Glutamatergic neuron (in vitro differentiated cells): ENCODE data around the gene SIAH2. TPM values are rescaled to one million over a fixed set of nuclear protein-coding genes. Genes with fewer than 3 reads are reported as not detected.

Source experiments
- DNase-seq: peaks from one replicate; pipeline ENCODE4 v3.0.0; 2022
- H3K27ac Mint-ChIP-seq: one replicate; pipeline ENCODE4 v1.8.0; 2020; ENCODE audit warnings: mild to moderate bottlenecking, mixed read lengths, inconsistent platforms; ENCODE audit not compliant: unreplicated experiment
- H3K27me3 Mint-ChIP-seq: one replicate; pipeline ENCODE4 v1.8.0; 2020; ENCODE audit warnings: mild to moderate bottlenecking, moderate library complexity, mixed read lengths, inconsistent platforms; ENCODE audit not compliant: unreplicated experiment
- H3K36me3 Mint-ChIP-seq: one replicate; pipeline ENCODE4 v1.8.0; 2020; ENCODE audit warnings: mild to moderate bottlenecking, mixed read lengths, inconsistent platforms; ENCODE audit not compliant: unreplicated experiment
- H3K4me1 Mint-ChIP-seq: one replicate; pipeline ENCODE4 v1.8.0; 2020; ENCODE audit warnings: mild to moderate bottlenecking, low read depth, mixed read lengths, inconsistent platforms; ENCODE audit not compliant: unreplicated experiment
- H3K4me3 Mint-ChIP-seq: one replicate; pipeline ENCODE4 v1.8.0; 2020; ENCODE audit warnings: mild to moderate bottlenecking, mixed read lengths, inconsistent platforms; ENCODE audit not compliant: unreplicated experiment
- H3K9me3 Mint-ChIP-seq: one replicate; pipeline ENCODE4 v1.8.0; 2020; ENCODE audit warnings: mild to moderate bottlenecking, moderate library complexity, mixed read lengths, inconsistent platforms; ENCODE audit not compliant: unreplicated experiment
- total RNA-seq: library from RNA; stranded (reverse); fragmentation: NEBNext Ultra II Directional; extraction: Animal tissue kit (Norgen Biotek cat#: 25700); gene quantifications from one replicate; pipeline ENCODE4 v1.2.1, GENCODE V29; 2021; ENCODE audit not compliant: unreplicated experiment
- TF ChIP-seq, protein P1 (sequence below): fragments of 200-600 bp; sonication (generic); IDR thresholded peaks from one replicate; pipeline ENCODE4 v1.5.0; 2021; ENCODE audit not compliant: partially characterized antibody, unreplicated experiment

The SIAH2 gene
- total RNA-seq, 1 donor from 2014 or later = 9.6 TPM

DNA sequence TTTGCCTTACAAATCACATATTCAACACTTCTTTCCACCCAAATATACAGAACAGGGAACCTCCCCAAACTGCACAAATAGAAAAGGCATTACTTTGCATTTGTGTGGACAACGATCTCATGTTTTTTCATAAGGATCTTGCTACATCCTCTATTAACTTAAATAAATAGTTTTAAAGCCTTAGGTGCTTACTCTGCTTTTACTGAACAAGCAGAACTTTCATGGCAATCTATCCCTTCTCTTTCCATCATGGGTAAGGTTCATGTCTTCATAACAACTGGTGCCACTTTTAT is 18.1 kb downstream of the SIAH2 start:
- Mint-ChIP-seq H3K27me3 (peaks cover 2% of the 10 kb centered on the region), H3K9me3 (peaks cover 2% of the 10 kb centered on the region), H3K4me1 (peaks cover 6% of the 10 kb centered on the region), H3K4me3 (no peak overlapping the region), H3K27ac (no peak overlapping the region), H3K36me3 (no peaks in the 10 kb centered on the region)
- no peak for DNase-seq
- TF ChIP-seq, protein P1, sequence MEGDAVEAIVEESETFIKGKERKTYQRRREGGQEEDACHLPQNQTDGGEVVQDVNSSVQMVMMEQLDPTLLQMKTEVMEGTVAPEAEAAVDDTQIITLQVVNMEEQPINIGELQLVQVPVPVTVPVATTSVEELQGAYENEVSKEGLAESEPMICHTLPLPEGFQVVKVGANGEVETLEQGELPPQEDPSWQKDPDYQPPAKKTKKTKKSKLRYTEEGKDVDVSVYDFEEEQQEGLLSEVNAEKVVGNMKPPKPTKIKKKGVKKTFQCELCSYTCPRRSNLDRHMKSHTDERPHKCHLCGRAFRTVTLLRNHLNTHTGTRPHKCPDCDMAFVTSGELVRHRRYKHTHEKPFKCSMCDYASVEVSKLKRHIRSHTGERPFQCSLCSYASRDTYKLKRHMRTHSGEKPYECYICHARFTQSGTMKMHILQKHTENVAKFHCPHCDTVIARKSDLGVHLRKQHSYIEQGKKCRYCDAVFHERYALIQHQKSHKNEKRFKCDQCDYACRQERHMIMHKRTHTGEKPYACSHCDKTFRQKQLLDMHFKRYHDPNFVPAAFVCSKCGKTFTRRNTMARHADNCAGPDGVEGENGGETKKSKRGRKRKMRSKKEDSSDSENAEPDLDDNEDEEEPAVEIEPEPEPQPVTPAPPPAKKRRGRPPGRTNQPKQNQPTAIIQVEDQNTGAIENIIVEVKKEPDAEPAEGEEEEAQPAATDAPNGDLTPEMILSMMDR = no peak

DNA sequence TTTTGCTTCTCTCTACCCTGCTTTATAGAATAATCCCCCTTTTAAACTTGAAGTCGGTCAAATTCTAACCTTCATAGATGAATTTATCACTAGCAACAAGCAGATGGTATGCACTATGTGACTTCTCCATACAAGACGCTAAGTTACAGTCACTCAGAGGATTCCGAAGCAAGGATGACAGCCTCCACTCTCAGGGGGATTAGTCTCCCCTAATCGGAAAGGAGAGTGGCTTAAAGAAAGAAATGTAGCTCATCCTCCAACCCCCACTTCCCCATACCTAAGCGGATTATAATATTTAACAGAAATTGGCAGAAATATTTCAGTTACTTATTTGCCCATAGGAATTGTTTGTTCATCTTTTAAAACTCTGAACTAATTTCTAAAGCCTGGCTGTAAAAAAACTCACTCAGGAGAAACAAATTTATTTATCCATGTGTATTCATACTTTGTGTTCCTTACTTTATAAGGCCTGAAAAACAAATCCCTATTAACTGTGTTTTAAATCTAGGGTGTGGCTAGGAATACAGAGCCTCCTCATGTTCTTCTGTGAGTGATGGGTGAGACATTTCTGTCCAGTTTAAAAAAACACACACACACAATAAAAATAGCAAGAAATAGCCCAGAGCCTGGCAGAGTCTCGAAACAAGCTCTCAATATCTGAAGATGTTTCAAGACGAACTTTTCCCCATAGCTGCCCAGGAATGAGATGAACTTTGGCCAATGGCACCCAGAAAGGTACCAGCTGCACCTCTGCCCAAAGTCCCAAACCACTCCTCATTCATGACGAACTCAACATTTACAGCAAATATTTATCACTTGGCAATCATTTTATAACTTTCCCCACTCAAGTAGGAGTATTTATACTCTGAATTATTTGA is 18.7 kb downstream of the SIAH2 start:
- H3K4me1 Mint-ChIP-seq = peaks cover 6% of the 10 kb centered on the region
- peaks cover 2% of the 10 kb centered on the region for H3K27me3 Mint-ChIP-seq
- peaks cover 2% of the 10 kb centered on the region for H3K9me3 Mint-ChIP-seq
- no peak for DNase-seq
- no peak overlapping the region for H3K27ac Mint-ChIP-seq
- H3K4me3 Mint-ChIP-seq = no peak overlapping the region
- TF ChIP-seq, protein P1 = no peak
- no peaks in the 10 kb centered on the region for H3K36me3 Mint-ChIP-seq

DNA sequence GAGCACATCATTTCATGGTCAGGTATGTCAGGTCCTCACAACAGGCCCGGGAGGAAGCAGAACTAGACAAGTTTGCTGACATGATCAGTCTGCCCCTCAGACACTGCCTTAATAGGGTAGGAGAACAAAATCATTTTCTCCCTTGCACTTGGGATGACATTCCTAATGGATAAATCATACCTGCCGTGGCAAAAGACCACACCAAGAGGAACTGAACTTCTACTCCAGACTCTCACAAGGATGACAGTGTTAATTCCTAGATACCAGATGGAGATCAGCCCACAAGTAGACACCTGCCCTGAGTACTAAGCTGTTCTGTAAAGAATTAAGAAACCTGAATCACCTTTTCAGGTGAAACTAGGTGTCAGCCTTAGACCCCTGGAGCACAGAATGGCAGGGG is 19.5 kb downstream of the SIAH2 start:
- peaks cover 6% of the 10 kb centered on the region for H3K4me1 Mint-ChIP-seq
- no peak overlapping the region for H3K4me3 Mint-ChIP-seq
- peaks cover 2% of the 10 kb centered on the region for H3K27me3 Mint-ChIP-seq
- TF ChIP-seq, protein P1 = no peak
- DNase-seq = no peak
- peaks cover 2% of the 10 kb centered on the region for H3K9me3 Mint-ChIP-seq
- H3K27ac Mint-ChIP-seq = no peak overlapping the region
- H3K36me3 Mint-ChIP-seq = no peaks in the 10 kb centered on the region

DNA sequence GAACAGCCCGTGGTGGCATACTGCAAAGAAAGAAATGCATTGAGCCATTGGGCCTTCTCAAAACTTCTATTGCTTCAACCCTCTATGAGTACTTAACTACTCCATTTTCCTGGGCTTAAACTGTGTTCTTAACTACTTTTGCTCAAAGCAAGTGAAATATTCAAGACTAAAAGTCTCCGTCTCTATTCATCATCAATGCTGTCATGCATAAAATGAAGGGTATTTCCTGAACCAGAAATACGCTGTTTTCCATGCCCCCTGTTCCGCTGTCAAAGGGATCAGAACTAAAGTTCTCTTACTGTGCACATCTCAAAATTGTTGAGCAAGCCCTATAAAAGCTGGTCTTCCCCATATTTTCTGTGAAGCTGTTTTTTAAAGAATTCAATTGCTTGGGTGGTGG is 20.3 kb downstream of the SIAH2 start:
- peaks cover 2% of the 10 kb centered on the region for H3K27me3 Mint-ChIP-seq
- TF ChIP-seq, protein P1 = no peak
- no peak for DNase-seq
- peaks cover 6% of the 10 kb centered on the region for H3K4me1 Mint-ChIP-seq
- H3K27ac Mint-ChIP-seq = no peak overlapping the region
- H3K36me3 Mint-ChIP-seq = no peaks in the 10 kb centered on the region
- H3K9me3 Mint-ChIP-seq = peaks cover 2% of the 10 kb centered on the region
- no peak overlapping the region for H3K4me3 Mint-ChIP-seq

DNA sequence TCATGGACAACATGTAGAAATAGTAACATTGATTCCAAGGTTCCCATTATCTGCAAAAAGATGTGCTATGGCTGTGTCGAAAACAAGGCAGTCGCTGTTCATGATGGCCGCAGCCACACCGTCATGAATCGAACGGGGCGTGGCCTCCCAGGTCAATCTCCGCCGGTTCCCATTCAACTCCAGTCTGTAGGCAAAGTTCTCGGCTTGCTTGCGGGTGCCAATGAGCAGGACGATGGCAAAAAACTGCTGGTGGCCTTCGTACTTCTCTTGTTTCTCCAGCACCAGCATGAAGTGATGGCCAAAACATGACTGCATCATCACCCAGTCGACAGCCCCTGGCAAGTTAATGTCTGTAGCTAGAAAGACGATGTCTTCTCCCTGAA is 20.8 kb downstream of the SIAH2 start:
- peaks cover 2% of the 10 kb centered on the region for H3K9me3 Mint-ChIP-seq
- TF ChIP-seq, protein P1 = no peak
- no peak overlapping the region for H3K27ac Mint-ChIP-seq
- no peak for DNase-seq
- peaks cover 6% of the 10 kb centered on the region for H3K4me1 Mint-ChIP-seq
- peaks cover 2% of the 10 kb centered on the region for H3K27me3 Mint-ChIP-seq
- no peaks in the 10 kb centered on the region for H3K36me3 Mint-ChIP-seq
- no peak overlapping the region for H3K4me3 Mint-ChIP-seq
